IMR-90 (cell line): ENCODE measurements around the gene FAM110A.

ENCODE experiments used
- BHLHE40 ChIP-seq: fragments of 150-350 bp; IDR thresholded peaks from 2 replicates; pipeline ENCODE4 v1.6.1; 2016; ENCODE audit warnings: mild to moderate bottlenecking, low read depth, low read length
- CEBPB ChIP-seq: IDR thresholded peaks from 2 replicates; pipeline ENCODE4 v1.6.1; 2012; ENCODE audit warnings: low read depth, low read length, improper control_type of control experiment
- CTCF ChIP-seq: conservative IDR thresholded peaks from 2 replicates; pipeline ENCODE4 v1.5.1; 2012; ENCODE audit warnings: mild to moderate bottlenecking, low read depth, low read length, improper control_type of control experiment
- FOS ChIP-seq: fragments of 150-350 bp; IDR thresholded peaks from 2 replicates; pipeline ENCODE4 v1.6.1; 2016; ENCODE audit warnings: low read depth, low read length
- POLR2A ChIP-seq: IDR thresholded peaks from 2 replicates; pipeline ENCODE4 v1.6.1; 2012; ENCODE audit warnings: mild to moderate bottlenecking, low read depth, low read length

GRCh38 chr20:824916-825315, 8.6 kb upstream of the FAM110A start:
- TF ChIP-seq BHLHE40 (no peak), CTCF (no peak), CEBPB (no peak), POLR2A (no peak), FOS (no peak)
